ENCODE data around the gene CPS1.

CPS1 gene

GRCh38 chr2:210548031-210548430 lies 8.4 kb upstream of the CPS1 start:
- no peak for DNase-seq

GRCh38 chr2:210548878-210549384 lies 7.5 kb upstream of the CPS1 start:
- DNase-seq = no peak

GRCh38 chr2:210551001-210551400 lies 5.4 kb upstream of the CPS1 start:
- no peak for DNase-seq

GRCh38 chr2:210553373-210553772 lies 3.0 kb upstream of the CPS1 start:
- DNase-seq = no peak

GRCh38 chr2:210555555-210555954 lies 844 bp upstream of the CPS1 start:
- no peak for DNase-seq

GRCh38 chr2:210557721-210558120 lies 1.3 kb downstream of the CPS1 start:
- DNase-seq = no peak

GRCh38 chr2:210558708-210559107 lies 2.3 kb downstream of the CPS1 start:
- DNase-seq = no peak

GRCh38 chr2:210559182-210559581 lies 2.8 kb downstream of the CPS1 start:
- DNase-seq = no peak

- no peak for DNase-seq
Observed at GRCh38 chr2:210561475-210561874, 5.1 kb downstream of the CPS1 start.

- DNase-seq = no peak
Observed at GRCh38 chr2:210562091-210562490, 5.7 kb downstream of the CPS1 start.

GRCh38 chr2:210562502-210563080 lies 6.2 kb downstream of the CPS1 start:
- DNase-seq = no peak

- DNase-seq = no peak
Observed at GRCh38 chr2:210567279-210567678, 10.9 kb downstream of the CPS1 start.

GRCh38 chr2:210568108-210568507 lies 11.7 kb downstream of the CPS1 start:
- DNase-seq = no peak

GRCh38 chr2:210577263-210578071 lies 21.1 kb downstream of the CPS1 start:
- peak; percentile 51 for DNase-seq

GRCh38 chr2:210584834-210585233 lies 28.4 kb downstream of the CPS1 start:
- no peak for DNase-seq

GRCh38 chr2:210586381-210586780 lies 30.0 kb downstream of the CPS1 start:
- DNase-seq = no peak

GRCh38 chr2:210591663-210592062 lies 35.3 kb downstream of the CPS1 start:
- no peak for DNase-seq

GRCh38 chr2:210592726-210593125 lies 36.3 kb downstream of the CPS1 start:
- DNase-seq = no peak

- no peak for DNase-seq
Observed at GRCh38 chr2:210593166-210593565, 36.8 kb downstream of the CPS1 start.

- no peak for DNase-seq
Observed at GRCh38 chr2:210598219-210598618, 41.8 kb downstream of the CPS1 start.

- no peak for DNase-seq
Observed at GRCh38 chr2:210599476-210599875, 43.1 kb downstream of the CPS1 start.

GRCh38 chr2:210604666-210605065 lies 48.3 kb downstream of the CPS1 start:
- no peak for DNase-seq

- DNase-seq = no peak
Observed at GRCh38 chr2:210606001-210606400, 49.6 kb downstream of the CPS1 start.

GRCh38 chr2:210611466-210611865 lies 55.1 kb downstream of the CPS1 start:
- DNase-seq = no peak

GRCh38 chr2:210616074-210616473 lies 59.7 kb downstream of the CPS1 start:
- DNase-seq = no peak

Data from NCI-H1436 (cell line).